ENCODE results near the gene PKHD1. TPM values are rescaled to one million over a fixed set of nuclear protein-coding genes. Genes with fewer than 3 reads are reported as not detected.

PKHD1 gene
- total RNA-seq, 4 donors from 2014 or later, result 0.16 to 0.60 (median 0.32) TPM

DNA sequence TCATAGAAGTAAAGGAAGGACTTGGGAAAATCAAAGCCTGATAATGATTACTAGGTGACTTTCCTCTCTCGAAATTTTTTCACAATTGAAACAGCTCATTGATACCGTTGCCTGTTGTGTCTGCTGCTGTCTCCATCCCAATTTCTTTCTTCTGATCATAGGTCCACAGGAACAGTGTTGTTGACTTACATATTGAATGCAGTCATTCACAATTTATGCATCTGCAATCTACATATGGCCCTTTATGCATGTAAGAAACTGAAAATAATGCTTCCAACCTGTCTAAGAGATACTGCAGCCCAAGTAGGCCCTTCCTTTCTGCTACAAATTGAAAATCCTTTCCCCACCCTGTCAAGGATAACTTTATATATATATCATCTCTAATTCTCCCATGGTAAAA, 381.3 kb downstream of the PKHD1 start:
- no peaks in the 10 kb centered on the region for H3K4me1 ChIP-seq
- H3K27ac ChIP-seq, result no peak overlapping the region
- WGBS, 2 donors (ENCODE audit: low coverage in 1 of 2), result 80 to 82% methylated on average over 2 of the region's 2 CpGs
- TF ChIP-seq CTCF (IDR thresholded peaks at IDR 0.05) (no peak), POLR2AphosphoS5 (IDR thresholded peaks at IDR 0.05) (no peak), POLR2A (IDR thresholded peaks at IDR 0.05) (no peak), EP300 (IDR thresholded peaks at IDR 0.05; ENCODE audit: low read depth) (no peak)
- DNase-seq, result no peak
- no peak overlapping the region for H3K4me3 ChIP-seq
- intact Hi-C loops (cut with DNase I; ENCODE audit: low total_unique reads) (no loop called here), in situ Hi-C loops (cut with MboI; ENCODE audit: low pct_ligation_motif_present in 1 of 4, low pct_unique_long_range_greater_than_20kb in 1 of 4, low sequenced_read_pairs in 3 of 4) (no loop called here)
- H3K27me3 ChIP-seq, result no peaks in the 10 kb centered on the region
- H3K36me3 ChIP-seq, result no peaks in the 10 kb centered on the region
- H3K9me3 ChIP-seq, result no peaks in the 10 kb centered on the region

DNA sequence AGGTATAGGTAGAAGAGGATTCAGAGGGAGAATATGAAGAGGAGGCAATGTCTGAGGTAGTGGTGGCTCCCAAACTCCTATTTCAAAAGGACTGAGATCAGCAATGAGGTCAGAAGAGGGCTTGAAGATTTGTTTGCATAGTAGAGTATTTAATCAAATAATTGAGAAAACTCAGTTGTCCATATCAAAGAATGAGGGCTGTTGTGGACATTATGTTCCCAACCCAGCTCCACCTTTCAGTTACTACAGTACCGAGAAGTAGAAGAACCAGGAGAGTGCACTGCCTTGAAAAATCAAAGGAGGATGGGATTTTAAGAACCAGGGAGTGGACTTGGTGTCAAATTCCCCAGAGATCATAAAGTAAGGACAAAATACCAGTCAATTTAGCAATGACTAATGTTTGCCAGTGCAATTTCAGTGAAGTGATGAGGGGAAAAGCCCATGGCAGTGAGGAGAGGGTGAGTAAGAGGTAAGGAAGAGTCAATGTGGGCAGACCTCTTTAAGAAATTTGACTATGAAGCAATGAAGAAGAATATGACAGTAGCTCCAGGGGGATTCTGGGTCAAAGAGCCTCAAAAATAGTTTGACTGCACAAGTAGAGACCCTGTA, 382.4 kb downstream of the PKHD1 start:
- 71 to 83% methylated on average over 1 of the region's 1 CpG for WGBS, 2 donors (ENCODE audit: low coverage in 1 of 2)
- intact Hi-C loops (cut with DNase I; ENCODE audit: low total_unique reads) (no loop called here), in situ Hi-C loops (cut with MboI; ENCODE audit: low pct_ligation_motif_present in 1 of 4, low pct_unique_long_range_greater_than_20kb in 1 of 4, low sequenced_read_pairs in 3 of 4) (no loop called here)
- Histone ChIP-seq H3K9me3 (no peaks in the 10 kb centered on the region), H3K36me3 (no peaks in the 10 kb centered on the region), H3K4me1 (no peaks in the 10 kb centered on the region), H3K27me3 (no peaks in the 10 kb centered on the region), H3K27ac (no peak overlapping the region), H3K4me3 (no peak overlapping the region)
- DNase-seq, result no peak
- TF ChIP-seq POLR2AphosphoS5 (IDR thresholded peaks at IDR 0.05), result no peak
- no peak for TF ChIP-seq EP300 (IDR thresholded peaks at IDR 0.05; ENCODE audit: low read depth)
- TF ChIP-seq CTCF (IDR thresholded peaks at IDR 0.05), result no peak
- TF ChIP-seq POLR2A (IDR thresholded peaks at IDR 0.05), result no peak

DNA sequence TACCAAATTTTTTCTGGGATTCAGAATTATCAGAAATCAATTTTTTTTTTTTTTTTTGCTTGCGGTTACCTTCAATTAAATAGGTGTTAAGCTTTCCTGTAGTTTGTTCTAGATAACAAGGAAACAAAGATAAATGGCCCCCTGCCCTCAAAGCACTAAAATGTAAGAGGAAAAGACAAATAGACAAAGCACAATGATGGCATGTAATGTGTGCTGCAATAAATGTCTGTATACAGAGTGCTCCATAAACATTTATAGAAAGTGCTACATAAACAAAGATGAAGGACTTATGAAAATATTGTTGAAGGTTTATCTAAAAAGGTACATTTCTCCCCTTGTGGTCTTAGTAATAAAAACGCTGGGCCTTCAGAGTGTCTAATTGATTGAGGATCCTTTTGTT, 384.6 kb downstream of the PKHD1 start:
- WGBS, 2 donors (ENCODE audit: low coverage in 1 of 2), result 22 to 27% methylated on average over 2 of the region's 2 CpGs
- Histone ChIP-seq H3K4me1 (no peaks in the 10 kb centered on the region), H3K4me3 (no peak overlapping the region), H3K27ac (no peak overlapping the region), H3K36me3 (no peaks in the 10 kb centered on the region), H3K9me3 (no peaks in the 10 kb centered on the region), H3K27me3 (no peaks in the 10 kb centered on the region)
- in situ Hi-C loops (cut with MboI; ENCODE audit: low pct_ligation_motif_present in 1 of 4, low pct_unique_long_range_greater_than_20kb in 1 of 4, low sequenced_read_pairs in 3 of 4), result no loop called here
- no peak for TF ChIP-seq EP300 (IDR thresholded peaks at IDR 0.05; ENCODE audit: low read depth)
- no peak for TF ChIP-seq POLR2AphosphoS5 (IDR thresholded peaks at IDR 0.05)
- no peak for TF ChIP-seq POLR2A (IDR thresholded peaks at IDR 0.05)
- TF ChIP-seq CTCF (IDR thresholded peaks at IDR 0.05), result no peak
- intact Hi-C loops (cut with DNase I; ENCODE audit: low total_unique reads), result no loop called here
- no peak for DNase-seq

DNA sequence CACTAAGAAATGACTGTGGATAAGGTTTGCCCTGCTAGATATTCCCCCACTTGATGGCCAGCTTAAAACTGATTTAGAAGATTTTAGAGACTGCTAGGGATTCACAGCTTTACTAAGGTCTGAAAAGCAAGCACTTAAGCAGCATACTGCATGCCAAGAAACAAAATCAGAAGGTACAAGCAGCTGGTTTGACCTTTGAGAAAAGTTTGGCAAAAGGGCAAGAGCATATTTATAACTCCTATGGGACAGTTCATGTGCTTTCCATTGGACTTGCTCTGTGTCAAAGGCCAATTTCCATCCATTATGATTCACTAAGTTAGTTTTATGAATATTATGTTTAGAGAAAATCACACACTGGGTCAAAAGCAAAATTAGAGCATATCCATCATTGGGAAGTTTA, 402.8 kb downstream of the PKHD1 start:
- intact Hi-C loops (cut with DNase I; ENCODE audit: low total_unique reads), result no loop called here
- H3K27me3 ChIP-seq, result no peaks in the 10 kb centered on the region
- no peaks in the 10 kb centered on the region for H3K9me3 ChIP-seq
- H3K4me3 ChIP-seq, result no peak overlapping the region
- no peak overlapping the region for H3K27ac ChIP-seq
- no peaks in the 10 kb centered on the region for H3K36me3 ChIP-seq
- no peak for DNase-seq
- no peak for TF ChIP-seq POLR2A (IDR thresholded peaks at IDR 0.05)
- TF ChIP-seq EP300 (IDR thresholded peaks at IDR 0.05; ENCODE audit: low read depth), result no peak
- TF ChIP-seq CTCF (IDR thresholded peaks at IDR 0.05), result no peak
- TF ChIP-seq POLR2AphosphoS5 (IDR thresholded peaks at IDR 0.05), result no peak
- no peaks in the 10 kb centered on the region for H3K4me1 ChIP-seq
- in situ Hi-C loops (cut with MboI; ENCODE audit: low pct_ligation_motif_present in 1 of 4, low pct_unique_long_range_greater_than_20kb in 1 of 4, low sequenced_read_pairs in 3 of 4), result no loop called here
